HFFc6 (cell line): Measurements from ENCODE around the gene RPS6KA2. TPM values are rescaled to one million over a fixed set of nuclear protein-coding genes. Genes with fewer than 3 reads are reported as not detected.

Experiments used
- DNase-seq: peaks from one replicate; pipeline ENCODE4 v3.0.0-alpha.2; 2018
- H3K27ac Mint-ChIP-seq: 2 replicates; pipeline ENCODE4 v1.8.0; 2020; ENCODE audit warnings: mild to moderate bottlenecking, mixed read lengths
- H3K27me3 Mint-ChIP-seq: 2 replicates; pipeline ENCODE4 v1.8.0; 2021; ENCODE audit warnings: mild to moderate bottlenecking, moderate library complexity, mixed read lengths; ENCODE audit not compliant: insufficient read depth
- H3K36me3 Mint-ChIP-seq: 2 replicates; pipeline ENCODE4 v1.8.0; 2021; ENCODE audit warnings: low read depth, mixed read lengths
- H3K4me1 Mint-ChIP-seq: 2 replicates; pipeline ENCODE4 v1.8.0; 2020; ENCODE audit warnings: low read depth, mixed read lengths
- H3K4me3 Mint-ChIP-seq: 2 replicates; pipeline ENCODE4 v1.8.0; 2020; ENCODE audit warnings: mild to moderate bottlenecking, moderate library complexity, mixed read lengths
- H3K9me3 Mint-ChIP-seq: 2 replicates; pipeline ENCODE4 v1.8.0; 2020; ENCODE audit warnings: mild to moderate bottlenecking, mixed read lengths
- total RNA-seq, 6 experiments: library from RNA; stranded (reverse); fragmentation: NEBNext Ultra II Directional; extraction: Animal tissue kit (Norgen Biotek cat#: 25700); gene quantifications; 2 replicates in 1 of 6; 3 replicates in 5 of 6; pipeline ENCODE4 v1.2.3, GENCODE V29; 2021
- TF ChIP-seq, protein P1 (sequence below): fragments of 200-600 bp; sonication (generic); IDR thresholded peaks from 2 replicates; pipeline ENCODE4 v1.5.0; 2021; ENCODE audit warnings: antibody characterized with exemption, mild to moderate bottlenecking

RPS6KA2 gene
- total RNA-seq, 6 experiments from 2014 or later, result 10.1 to 13.9 (median 11.9) TPM

DNA sequence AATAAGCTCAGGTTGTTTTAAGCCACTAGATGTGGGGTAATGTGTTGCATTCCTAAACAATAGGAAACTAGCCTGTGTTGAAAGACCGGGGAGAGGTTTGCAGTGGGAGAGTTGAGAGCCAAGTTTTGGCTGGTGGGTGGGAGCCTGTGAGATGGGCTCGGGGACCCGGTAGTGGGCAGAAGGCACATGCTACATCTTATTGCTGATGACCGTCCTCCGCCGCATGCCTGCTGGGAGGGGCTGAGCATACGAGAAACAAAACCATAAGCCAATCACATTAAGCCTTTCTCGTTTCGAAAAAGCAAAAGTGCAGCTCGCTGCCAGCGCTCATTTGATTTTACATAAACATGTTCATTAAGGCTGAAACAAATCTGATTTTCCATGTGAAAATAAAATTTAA, 186.9 kb downstream of the RPS6KA2 start:
- H3K27ac Mint-ChIP-seq, result no peak overlapping the region

DNA sequence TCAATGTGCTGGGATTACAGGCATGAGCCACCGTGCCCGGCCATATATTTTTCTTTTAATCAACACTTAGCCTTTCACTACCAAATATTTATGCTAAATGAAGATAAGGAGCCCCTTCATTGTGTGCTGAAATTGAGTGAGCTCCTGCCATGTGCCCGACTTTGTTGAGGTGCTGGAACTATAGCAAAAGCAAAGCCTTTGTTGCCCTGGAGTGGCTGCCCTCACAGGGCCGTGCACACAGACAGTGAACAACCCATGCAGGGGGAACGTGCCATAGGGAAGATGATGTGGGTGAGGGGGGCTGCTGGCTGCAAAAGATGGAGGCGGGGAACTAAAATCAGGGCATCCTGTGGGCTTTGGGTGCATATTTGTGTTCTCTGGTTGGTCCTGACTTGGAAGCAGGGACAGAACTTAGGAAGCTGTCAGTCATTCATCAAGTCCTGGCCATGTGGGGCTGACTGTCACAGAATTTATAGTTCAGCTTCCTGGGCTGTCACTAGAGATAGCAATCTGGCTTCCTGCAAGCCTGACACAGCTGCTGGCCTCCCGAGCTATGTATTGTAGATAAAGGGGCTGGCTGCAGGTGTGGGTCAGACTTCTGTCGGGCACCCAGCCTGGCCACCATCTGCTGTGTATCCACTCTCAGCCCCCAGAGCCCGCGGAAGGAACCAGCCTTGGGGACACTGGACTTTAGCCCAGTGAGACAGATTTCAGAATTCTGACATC, 187.5 kb downstream of the RPS6KA2 start:
- Mint-ChIP-seq H3K27me3 (peaks cover 4% of the 10 kb centered on the region), H3K36me3 (no peaks in the 10 kb centered on the region), H3K27ac (no peak overlapping the region), H3K4me3 (no peak overlapping the region), H3K9me3 (no peaks in the 10 kb centered on the region), H3K4me1 (no peaks in the 10 kb centered on the region)
- no peak for DNase-seq
- TF ChIP-seq, protein P1, sequence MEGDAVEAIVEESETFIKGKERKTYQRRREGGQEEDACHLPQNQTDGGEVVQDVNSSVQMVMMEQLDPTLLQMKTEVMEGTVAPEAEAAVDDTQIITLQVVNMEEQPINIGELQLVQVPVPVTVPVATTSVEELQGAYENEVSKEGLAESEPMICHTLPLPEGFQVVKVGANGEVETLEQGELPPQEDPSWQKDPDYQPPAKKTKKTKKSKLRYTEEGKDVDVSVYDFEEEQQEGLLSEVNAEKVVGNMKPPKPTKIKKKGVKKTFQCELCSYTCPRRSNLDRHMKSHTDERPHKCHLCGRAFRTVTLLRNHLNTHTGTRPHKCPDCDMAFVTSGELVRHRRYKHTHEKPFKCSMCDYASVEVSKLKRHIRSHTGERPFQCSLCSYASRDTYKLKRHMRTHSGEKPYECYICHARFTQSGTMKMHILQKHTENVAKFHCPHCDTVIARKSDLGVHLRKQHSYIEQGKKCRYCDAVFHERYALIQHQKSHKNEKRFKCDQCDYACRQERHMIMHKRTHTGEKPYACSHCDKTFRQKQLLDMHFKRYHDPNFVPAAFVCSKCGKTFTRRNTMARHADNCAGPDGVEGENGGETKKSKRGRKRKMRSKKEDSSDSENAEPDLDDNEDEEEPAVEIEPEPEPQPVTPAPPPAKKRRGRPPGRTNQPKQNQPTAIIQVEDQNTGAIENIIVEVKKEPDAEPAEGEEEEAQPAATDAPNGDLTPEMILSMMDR, result no peak

More for the DNA sequence above, 186.9 kb downstream of the RPS6KA2 start:
- TF ChIP-seq, protein P1, result no peak
- H3K27me3 Mint-ChIP-seq, result peaks cover 4% of the 10 kb centered on the region
- H3K4me3 Mint-ChIP-seq, result no peak overlapping the region
- no peaks in the 10 kb centered on the region for H3K9me3 Mint-ChIP-seq
- no peaks in the 10 kb centered on the region for H3K4me1 Mint-ChIP-seq
- no peak for DNase-seq
- H3K36me3 Mint-ChIP-seq, result no peaks in the 10 kb centered on the region

DNA sequence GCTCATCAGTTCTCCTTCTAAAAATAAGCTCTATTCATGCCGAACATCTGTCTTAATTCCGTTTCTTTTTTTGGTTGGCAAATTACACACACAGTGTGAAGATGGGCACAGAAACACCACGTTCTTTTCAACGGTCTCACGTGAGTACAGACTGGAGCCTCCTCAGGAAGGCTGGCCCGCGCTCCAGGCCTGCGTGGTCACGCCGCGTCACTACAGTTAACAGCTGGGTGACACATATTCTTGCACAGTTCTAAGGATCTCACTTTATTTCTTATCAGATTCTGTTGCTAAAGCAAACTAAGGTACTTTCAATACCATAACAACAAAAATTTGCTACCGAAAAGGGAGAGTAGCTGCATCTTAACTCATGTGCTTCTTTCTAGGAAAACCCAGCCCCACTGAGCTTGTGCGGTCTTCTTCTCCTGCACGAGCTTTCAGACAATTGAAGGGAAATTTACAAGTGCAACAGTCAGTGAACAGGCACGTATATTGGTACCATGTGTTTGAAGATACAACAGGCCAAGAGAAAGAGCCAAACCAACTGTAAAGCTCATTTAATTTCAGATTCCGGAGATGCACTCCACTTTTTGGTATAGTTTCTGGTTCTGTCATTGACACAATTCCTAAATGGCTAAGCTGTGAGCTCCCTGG, 188.7 kb downstream of the RPS6KA2 start:
- TF ChIP-seq, protein P1, result no peak
- Mint-ChIP-seq H3K4me3 (no peak overlapping the region), H3K4me1 (no peaks in the 10 kb centered on the region), H3K9me3 (no peaks in the 10 kb centered on the region), H3K27me3 (peaks cover 4% of the 10 kb centered on the region), H3K27ac (no peak overlapping the region), H3K36me3 (no peaks in the 10 kb centered on the region)
- DNase-seq, result no peak

DNA sequence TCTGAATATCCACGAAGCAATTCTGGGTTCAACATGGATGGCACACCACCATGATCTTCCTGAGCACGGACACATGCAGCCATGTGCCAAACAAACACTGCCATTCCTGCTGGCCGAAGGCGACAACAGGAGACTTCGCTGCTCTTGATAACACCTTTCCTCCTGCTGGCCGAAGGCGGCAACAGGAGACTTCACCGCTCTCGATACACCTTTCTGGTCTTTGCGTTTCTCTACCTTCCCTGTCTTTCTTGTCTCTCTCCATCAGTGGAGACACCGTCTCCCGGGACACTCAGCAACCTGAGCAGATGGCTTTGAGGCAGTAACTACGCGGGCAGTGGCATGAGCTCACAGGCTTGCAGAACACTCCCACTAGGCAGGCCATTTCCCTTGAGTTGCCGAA, 189.4 kb downstream of the RPS6KA2 start:
- H3K4me3 Mint-ChIP-seq, result no peak overlapping the region
- H3K36me3 Mint-ChIP-seq, result no peaks in the 10 kb centered on the region
- H3K9me3 Mint-ChIP-seq, result no peaks in the 10 kb centered on the region
- TF ChIP-seq, protein P1, result no peak
- no peak for DNase-seq
- H3K27ac Mint-ChIP-seq, result no peak overlapping the region
- H3K4me1 Mint-ChIP-seq, result no peaks in the 10 kb centered on the region
- H3K27me3 Mint-ChIP-seq, result peaks cover 4% of the 10 kb centered on the region

DNA sequence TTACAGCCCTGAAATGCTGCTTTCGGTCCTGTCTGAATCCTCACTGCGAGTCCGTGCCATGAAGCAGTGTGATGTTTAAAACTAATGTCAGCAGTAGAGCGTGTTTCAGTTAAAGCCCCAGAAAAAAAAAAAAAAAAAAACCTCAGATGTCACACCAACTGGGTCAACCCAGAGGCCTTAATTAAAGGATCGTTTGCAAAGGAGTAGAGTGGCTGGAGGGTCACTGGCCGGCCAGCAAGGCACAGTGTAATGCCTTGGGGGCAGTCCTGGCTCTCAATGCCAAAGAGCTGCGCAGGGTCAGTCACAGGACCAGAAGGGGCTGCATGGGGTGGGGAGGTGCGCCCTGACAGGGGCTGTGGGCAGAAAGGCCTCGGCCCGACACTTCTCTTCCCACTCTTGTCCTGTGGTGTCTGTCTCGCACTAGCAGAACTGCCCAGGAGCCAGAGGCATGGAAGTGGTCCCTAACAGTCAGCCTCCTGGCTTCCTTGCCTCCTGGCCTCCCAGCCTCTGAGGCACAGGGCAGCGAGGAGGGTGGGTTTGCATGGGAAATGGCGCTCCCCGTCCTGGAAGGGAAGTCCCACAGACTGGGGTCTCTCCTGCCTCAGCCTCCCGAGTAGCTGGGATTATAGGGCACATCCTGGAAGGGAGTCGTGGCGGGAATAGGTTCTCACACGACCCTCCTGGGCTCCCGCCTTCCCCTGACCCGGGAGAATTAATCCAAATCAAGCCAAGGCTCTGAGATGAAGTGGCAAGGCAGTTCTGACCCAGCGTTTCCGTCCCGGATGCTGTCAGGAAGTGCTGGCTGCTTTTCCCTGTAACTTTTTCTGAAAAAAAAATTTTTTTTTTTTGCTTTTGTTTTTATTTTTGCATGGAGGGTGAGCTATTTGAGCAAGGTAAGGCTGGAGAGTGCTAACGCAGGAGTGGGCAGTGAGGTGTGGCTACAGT, 190.6 kb downstream of the RPS6KA2 start:
- Mint-ChIP-seq H3K4me1 (no peaks in the 10 kb centered on the region), H3K36me3 (no peaks in the 10 kb centered on the region), H3K27me3 (peaks cover 4% of the 10 kb centered on the region), H3K9me3 (no peaks in the 10 kb centered on the region), H3K27ac (no peak overlapping the region), H3K4me3 (no peak overlapping the region)
- DNase-seq, result no peak
- TF ChIP-seq, protein P1, result no peak
